Left ventricle myocardium superior (tissue), 1 donor: Measurements from ENCODE around the gene YAE1. TPM values are rescaled to one million over a fixed set of nuclear protein-coding genes. Genes with fewer than 3 reads are reported as not detected.

Experiments used
- total RNA-seq: library from RNA; stranded (reverse); fragmentation: NEBNext Ultra II Directional; extraction: Animal tissue kit (Norgen Biotek cat#: 25700); gene quantifications from one replicate; pipeline ENCODE4 v1.2.1, GENCODE V29; 2021
- donor health status: DM: no; HTN: yes; CAD: no; lungs with severe emphysema.

The YAE1 gene
- total RNA-seq, 1 donor from 2014 or later: 15.9 TPM

Other genes with a start within 250 kb of the YAE1 start
- 38.0 TPM for gene RALA, start 57.2 kb downstream of the YAE1 start, total RNA-seq